SU-DHL-6 (cell line): Measurements from ENCODE around the gene RAPGEF4.
"Not testable (repeated sequence)": the region's sequence is repeated elsewhere in the genome, so short reads cannot be mapped to it uniquely, and the experiment has no call there.

Experiments used
- H2AFZ ChIP-seq: fragments of 200-600 bp; sonication (generic); 2 replicates; pipeline ENCODE4 v1.6.1; 2014; ENCODE audit warnings: low read depth, mild to moderate bottlenecking, moderate library complexity, mixed read lengths, antibody characterized with exemption, low read length; ENCODE audit not compliant: severe bottlenecking
- H3F3A ChIP-seq: fragments of 200-600 bp; shearing (Covaris generic); 2 replicates; pipeline ENCODE4 v1.6.0; 2016; ENCODE audit warnings: antibody characterized with exemption, mild to moderate bottlenecking; ENCODE audit not compliant: insufficient read depth
- H3K27ac ChIP-seq: fragments of 200-600 bp; sonication (generic); 2 replicates; pipeline ENCODE4 v1.5.1; 2016; ENCODE audit warnings: low read depth, mild to moderate bottlenecking, low read length, moderate library complexity, mixed read lengths
- H3K27me3 ChIP-seq: fragments of 200-600 bp; sonication (generic), shearing (Covaris generic); 2 replicates; pipeline ENCODE4 v1.6.0; 2014; ENCODE audit warnings: mild to moderate bottlenecking, low read length
- H3K36me3 ChIP-seq: fragments of 200-600 bp; sonication (generic); 2 replicates; pipeline ENCODE4 v1.6.1; 2014; ENCODE audit warnings: mild to moderate bottlenecking, low read length, mixed read lengths
- H3K4me2 ChIP-seq: fragments of 300-600, 200-600 bp; shearing (Covaris generic), sonication (generic); 2 replicates; pipeline ENCODE4 v1.6.0; 2014; ENCODE audit warnings: low read length, low read depth, mild to moderate bottlenecking; ENCODE audit not compliant: poor library complexity, severe bottlenecking
- H3K4me3 ChIP-seq: fragments of 200-600 bp; sonication (generic); 2 replicates; pipeline ENCODE4 v1.5.1; 2014; ENCODE audit warnings: antibody characterized with exemption, low read length, mild to moderate bottlenecking, mixed read lengths; ENCODE audit not compliant: insufficient read depth, poor library complexity, severe bottlenecking
- H3K79me2 ChIP-seq: fragments of 200-600 bp; sonication (generic); 2 replicates; pipeline ENCODE4 v1.6.1; 2014; ENCODE audit warnings: mild to moderate bottlenecking, low read length, moderate library complexity; ENCODE audit not compliant: insufficient read depth
- H3K9ac ChIP-seq: fragments of 200-600 bp; sonication (generic); 2 replicates; pipeline ENCODE4 v1.7.0; 2014; ENCODE audit warnings: mild to moderate bottlenecking, low read length
- H3K9me2 ChIP-seq: fragments of 200-600 bp; sonication (generic); replicated peaks from 2 replicates; pipeline ENCODE4 v1.6.1; 2014; ENCODE audit warnings: low read length; ENCODE audit not compliant: insufficient read depth
- H3K9me3 ChIP-seq: fragments of 200-600 bp; sonication (generic); 2 replicates; pipeline ENCODE4 v1.6.1; 2014; ENCODE audit warnings: low read length, mixed read lengths; ENCODE audit not compliant: insufficient read depth
- H4K20me1 ChIP-seq: fragments of 200-600 bp; sonication (generic); 2 replicates; pipeline ENCODE4 v1.6.1; 2014; ENCODE audit warnings: low read depth, mild to moderate bottlenecking, antibody characterized with exemption, low read length, moderate library complexity, mixed read lengths
- EZH2phosphoT487 ChIP-seq: fragments of 200-600 bp; sonication (generic), shearing (Covaris generic); conservative IDR thresholded peaks from 2 replicates; pipeline ENCODE4 v1.6.1; 2018; ENCODE audit warnings: mild to moderate bottlenecking, antibody characterized with exemption, low read length, moderate library complexity, mixed read lengths
- TF ChIP-seq, protein P1 (sequence below): fragments of 200-600 bp; sonication (generic); IDR thresholded peaks from one replicate; pipeline ENCODE4 v1.5.1; 2017; ENCODE audit warnings: antibody characterized with exemption, mild to moderate bottlenecking, low read length, moderate library complexity; ENCODE audit not compliant: insufficient read depth, poor library complexity, severe bottlenecking

Gene RAPGEF4

DNA sequence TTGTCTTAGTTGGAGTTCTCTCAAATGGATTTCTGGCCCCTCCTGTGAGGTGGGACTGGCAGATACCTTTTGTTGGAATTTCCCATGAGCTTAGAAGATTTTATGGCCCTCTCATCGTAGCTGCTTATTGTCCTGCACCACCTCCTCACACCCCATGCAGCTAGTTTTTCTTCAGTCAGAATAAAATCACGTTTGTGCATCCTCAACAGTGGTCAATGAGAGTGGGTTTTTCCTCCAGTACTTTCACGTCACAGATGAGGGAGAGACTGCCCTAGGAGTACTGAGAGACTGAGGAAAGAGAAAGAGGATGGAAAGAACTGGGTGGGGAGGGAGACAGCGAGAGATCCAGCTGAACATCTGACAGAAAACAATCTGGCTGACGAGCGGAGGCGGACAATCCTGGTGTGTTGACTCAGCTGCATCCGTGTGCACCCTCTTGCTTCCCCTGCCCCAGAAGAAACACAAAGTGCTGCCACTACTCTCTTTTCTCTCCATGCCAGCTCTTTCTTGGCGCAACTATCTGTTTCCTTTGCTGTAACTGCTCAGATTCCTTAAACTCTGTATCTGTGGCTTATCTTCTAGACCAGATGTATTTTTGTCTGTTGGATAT lies 7.4 kb downstream of the RAPGEF4 start:
- Histone ChIP-seq H3K27ac (no peak overlapping the region), H3K36me3 (no peaks in the 10 kb centered on the region), H4K20me1 (no peaks in the 10 kb centered on the region), H3K9ac (no peak overlapping the region), H3K4me3 (no peak overlapping the region), H3K79me2 (no peaks in the 10 kb centered on the region), H2AFZ (no peak overlapping the region), H3K9me3 (no peaks in the 10 kb centered on the region), H3F3A (no peaks in the 10 kb centered on the region), H3K9me2 (no peaks in the 10 kb centered on the region), H3K27me3 (no peaks in the 10 kb centered on the region), H3K4me2 (no peak overlapping the region)
- TF ChIP-seq, protein P1, sequence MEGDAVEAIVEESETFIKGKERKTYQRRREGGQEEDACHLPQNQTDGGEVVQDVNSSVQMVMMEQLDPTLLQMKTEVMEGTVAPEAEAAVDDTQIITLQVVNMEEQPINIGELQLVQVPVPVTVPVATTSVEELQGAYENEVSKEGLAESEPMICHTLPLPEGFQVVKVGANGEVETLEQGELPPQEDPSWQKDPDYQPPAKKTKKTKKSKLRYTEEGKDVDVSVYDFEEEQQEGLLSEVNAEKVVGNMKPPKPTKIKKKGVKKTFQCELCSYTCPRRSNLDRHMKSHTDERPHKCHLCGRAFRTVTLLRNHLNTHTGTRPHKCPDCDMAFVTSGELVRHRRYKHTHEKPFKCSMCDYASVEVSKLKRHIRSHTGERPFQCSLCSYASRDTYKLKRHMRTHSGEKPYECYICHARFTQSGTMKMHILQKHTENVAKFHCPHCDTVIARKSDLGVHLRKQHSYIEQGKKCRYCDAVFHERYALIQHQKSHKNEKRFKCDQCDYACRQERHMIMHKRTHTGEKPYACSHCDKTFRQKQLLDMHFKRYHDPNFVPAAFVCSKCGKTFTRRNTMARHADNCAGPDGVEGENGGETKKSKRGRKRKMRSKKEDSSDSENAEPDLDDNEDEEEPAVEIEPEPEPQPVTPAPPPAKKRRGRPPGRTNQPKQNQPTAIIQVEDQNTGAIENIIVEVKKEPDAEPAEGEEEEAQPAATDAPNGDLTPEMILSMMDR, result no peak
- no peak for TF ChIP-seq EZH2phosphoT487

DNA sequence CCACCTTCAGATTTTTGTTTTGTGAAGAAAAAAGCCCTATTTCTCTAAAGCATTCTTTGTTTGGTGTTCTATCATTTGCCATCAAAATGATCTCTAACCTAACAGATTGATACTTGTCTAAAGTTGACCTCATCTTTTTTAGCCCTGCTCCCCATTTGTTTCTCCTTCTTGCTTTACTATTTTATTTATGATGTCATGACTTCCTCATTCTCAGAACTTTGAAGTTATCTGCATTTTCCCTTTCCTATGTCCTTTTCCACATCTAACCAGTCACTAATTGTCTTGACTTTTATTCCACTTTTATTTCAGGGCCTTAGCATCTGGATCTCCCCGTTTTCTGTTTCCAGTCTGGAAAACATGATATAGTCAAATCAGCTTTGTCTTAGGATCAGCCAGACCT lies 8.3 kb downstream of the RAPGEF4 start:
- Histone ChIP-seq H3K27ac (no peak overlapping the region), H3K9me2 (no peaks in the 10 kb centered on the region), H3K9ac (no peak overlapping the region), H4K20me1 (no peaks in the 10 kb centered on the region), H3K36me3 (no peaks in the 10 kb centered on the region), H3K27me3 (no peaks in the 10 kb centered on the region), H3K9me3 (no peaks in the 10 kb centered on the region), H3K4me3 (no peak overlapping the region), H2AFZ (no peak overlapping the region), H3K4me2 (no peak overlapping the region), H3F3A (no peaks in the 10 kb centered on the region), H3K79me2 (no peaks in the 10 kb centered on the region)
- TF ChIP-seq EZH2phosphoT487, result no peak
- TF ChIP-seq, protein P1, result no peak

DNA sequence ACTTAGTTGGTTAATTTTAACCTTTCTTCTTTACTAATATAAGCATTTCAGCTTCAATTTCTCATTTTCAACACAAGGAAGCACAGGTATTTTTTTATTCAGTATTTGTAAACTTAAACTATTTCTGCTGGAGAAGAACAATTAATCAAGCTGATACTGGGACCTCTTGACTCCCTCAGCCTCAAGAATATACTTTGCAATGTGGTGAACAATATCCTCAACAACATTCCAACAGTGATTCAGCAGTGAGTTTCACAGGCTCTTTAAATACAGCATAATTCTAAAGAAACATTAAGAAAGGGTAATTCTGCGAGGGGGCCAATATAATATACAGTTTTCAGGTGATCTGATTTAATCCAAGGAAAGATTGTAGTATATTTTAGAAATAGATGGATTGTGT lies 10.0 kb downstream of the RAPGEF4 start:
- Histone ChIP-seq H2AFZ (no peak overlapping the region), H3K4me3 (no peak overlapping the region), H3K36me3 (no peaks in the 10 kb centered on the region), H3K4me2 (no peak overlapping the region), H3K27me3 (no peaks in the 10 kb centered on the region), H3K79me2 (no peaks in the 10 kb centered on the region), H3K27ac (no peak overlapping the region), H3K9me3 (no peaks in the 10 kb centered on the region), H3K9me2 (no peaks in the 10 kb centered on the region), H3K9ac (no peak overlapping the region), H3F3A (no peaks in the 10 kb centered on the region), H4K20me1 (no peaks in the 10 kb centered on the region)
- TF ChIP-seq, protein P1, result no peak
- TF ChIP-seq EZH2phosphoT487, result no peak

DNA sequence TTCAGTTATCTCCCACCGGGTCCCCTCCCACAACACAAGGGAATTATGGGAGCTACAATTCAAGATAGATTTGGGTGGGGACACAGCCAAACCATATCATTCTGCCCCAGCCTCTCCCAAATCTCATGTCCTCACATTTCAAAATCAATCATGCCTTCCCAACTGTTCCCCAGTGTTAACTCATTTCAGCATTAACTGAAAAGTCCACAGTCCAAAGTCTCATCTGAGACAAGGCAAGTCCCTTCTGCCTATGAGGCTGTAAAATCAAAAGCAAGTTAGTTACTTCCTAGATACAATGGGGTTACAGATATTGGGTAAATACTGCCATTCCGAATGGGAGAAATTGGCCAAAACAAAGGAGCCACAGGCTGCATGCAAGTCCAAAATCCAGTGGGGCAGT lies 12.9 kb downstream of the RAPGEF4 start:
- H3K27me3 ChIP-seq, H2AFZ ChIP-seq, H3K4me3 ChIP-seq, H3K27ac ChIP-seq, H3K36me3 ChIP-seq, H3F3A ChIP-seq, H4K20me1 ChIP-seq, H3K4me2 ChIP-seq, H3K79me2 ChIP-seq, H3K9me2 ChIP-seq, H3K9ac ChIP-seq, H3K9me3 ChIP-seq: not testable (repeated sequence)
